ENCODE results near the gene CAPN1. TPM values are rescaled to one million over a fixed set of nuclear protein-coding genes. Genes with fewer than 3 reads are reported as not detected.
A peak's percentile ranks its signal among the peaks of the same experiment; 100 is the strongest.
"Not testable (repeated sequence)": the region's sequence is repeated elsewhere in the genome, so short reads cannot be mapped to it uniquely, and the experiment has no call there.

The CAPN1 gene
- total and polyA plus RNA-seq, 8 donors, result 103 to 144 (median 108) TPM

DNA sequence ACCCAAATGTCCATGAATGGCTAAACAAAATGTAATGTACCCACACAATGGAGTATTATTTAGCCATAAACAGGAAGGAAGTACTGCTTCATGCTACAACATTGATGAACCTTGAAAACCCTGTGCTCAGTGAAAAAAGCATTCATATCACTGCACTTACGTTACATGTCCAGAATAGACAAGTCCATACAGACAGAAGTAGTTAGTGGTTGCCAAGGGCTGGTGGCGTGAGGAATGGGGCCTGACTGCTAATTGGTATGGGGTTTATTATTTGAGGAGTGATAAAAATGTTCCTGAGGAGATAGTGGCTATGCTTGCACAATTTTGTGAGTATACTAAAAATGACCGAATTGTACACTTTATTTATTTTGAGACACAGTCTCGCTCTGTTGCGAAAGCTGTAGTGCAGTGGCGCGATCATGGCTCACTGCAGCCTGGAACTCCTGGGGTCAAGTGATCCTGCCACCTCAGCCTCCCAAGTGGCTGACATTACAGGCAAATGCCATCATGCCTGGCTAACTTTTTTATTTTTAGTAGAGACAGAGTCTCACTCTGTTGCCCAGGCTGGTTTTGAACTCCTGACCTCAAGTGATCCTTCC, 39.7 kb upstream of the CAPN1 start:
- no peaks in the 10 kb centered on the region for H3K27me3 ChIP-seq
- H3K9me3 ChIP-seq, result no peaks in the 10 kb centered on the region
- DNase-seq (no peak), FAIRE-seq (no peak), ATAC-seq (no peak)
- no peak for TF ChIP-seq CTCF (IDR thresholded peaks at IDR 0.05)
- no peaks in the 10 kb centered on the region for H3K36me3 ChIP-seq
- H3K4me3 ChIP-seq, result no peak overlapping the region
- H3K27ac ChIP-seq, result no peak overlapping the region
- intact Hi-C loops (cut with DNase I), result no loop called here
- H3K4me1 ChIP-seq, result peaks cover 0 to 10% (median 8%) of the 10 kb centered on the region in 3 donors
- WGBS, 2 donors, result 77 to 84% methylated on average over 7 of the region's 7 CpGs

DNA sequence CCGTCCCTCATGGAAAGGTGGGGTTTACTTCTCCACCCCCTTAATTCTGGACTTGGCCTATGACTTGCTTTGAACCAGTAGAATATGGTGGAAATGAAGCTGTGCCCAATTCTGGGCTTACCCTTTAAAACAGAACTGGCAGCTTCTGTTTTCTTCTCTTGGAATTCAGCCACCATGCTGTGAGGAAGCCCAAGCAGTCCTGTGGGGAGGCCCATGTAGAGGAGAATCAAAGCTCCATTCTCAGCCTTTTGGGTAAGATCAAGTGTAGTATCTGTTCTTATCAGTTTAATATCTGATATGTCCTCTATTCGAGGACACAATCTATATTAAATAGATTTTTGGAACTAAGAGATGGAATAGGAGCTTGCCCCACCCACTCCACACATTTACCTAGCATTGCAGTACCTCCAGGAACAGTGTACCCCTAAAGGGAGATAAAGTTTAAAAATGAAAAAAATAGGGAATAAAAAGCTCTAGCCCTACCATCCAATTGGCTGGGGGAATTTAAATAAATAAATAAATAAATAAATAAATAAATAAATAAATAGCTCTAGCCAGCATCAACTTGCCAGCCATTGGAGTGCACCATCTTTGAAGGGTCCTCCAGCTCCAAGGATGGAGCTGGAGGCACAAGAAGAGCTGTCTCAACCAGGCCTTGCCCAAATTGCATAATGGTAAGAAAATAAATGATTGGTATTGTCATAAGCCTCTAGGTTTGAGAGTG, 34.2 kb upstream of the CAPN1 start:
- H3K27me3 ChIP-seq, result no peaks in the 10 kb centered on the region
- no peak for TF ChIP-seq CTCF (IDR thresholded peaks at IDR 0.05)
- H3K9me3 ChIP-seq, result no peaks in the 10 kb centered on the region
- H3K27ac ChIP-seq, result no peak overlapping the region
- ATAC-seq (no peak), FAIRE-seq (no peak), DNase-seq (no peak)
- WGBS, 2 donors, result 53 to 66% methylated on average over 2 of the region's 2 CpGs
- peaks cover 10 to 28% (median 13%) of the 10 kb centered on the region in 3 donors for H3K4me1 ChIP-seq
- no peak overlapping the region for H3K4me3 ChIP-seq
- H3K36me3 ChIP-seq, result no peaks in the 10 kb centered on the region
- intact Hi-C loops (cut with DNase I), result no loop called here

- H3K27me3 ChIP-seq, result no peaks in the 10 kb centered on the region
- no peak for FAIRE-seq
- H3K36me3 ChIP-seq, result no peaks in the 10 kb centered on the region
- 86 to 88% methylated on average over 5 of the region's 5 CpGs for WGBS, 2 donors
- intact Hi-C loops (cut with DNase I), result no loop called here
- no peak for DNase-seq
- no peak for ATAC-seq
- no peaks in the 10 kb centered on the region for H3K9me3 ChIP-seq
- no peak overlapping the region for H3K4me3 ChIP-seq
- H3K4me1 ChIP-seq, result peaks cover 10 to 28% (median 13%) of the 10 kb centered on the region in 3 donors
- TF ChIP-seq CTCF (IDR thresholded peaks at IDR 0.05), result no peak
- no peak overlapping the region for H3K27ac ChIP-seq
These were observed 33.1 kb upstream of the CAPN1 start for GRCh38 chr11:65148657-65149056.

- H3K36me3 ChIP-seq; intact Hi-C loops (cut with DNase I); FAIRE-seq; DNase-seq; H3K9me3 ChIP-seq; ATAC-seq; H3K4me3 ChIP-seq; H3K27me3 ChIP-seq: not testable (repeated sequence)
- Histone ChIP-seq H3K4me1 (peaks cover 10 to 28% (median 13%) of the 10 kb centered on the region in 3 donors), H3K27ac (peak overlapping the region; percentile 44 to 84 (median 73))
- 90% methylated on average over 10 of the region's 10 CpGs for WGBS, 2 donors
These were observed 31.6 kb upstream of the CAPN1 start for GRCh38 chr11:65150131-65150508.

DNA sequence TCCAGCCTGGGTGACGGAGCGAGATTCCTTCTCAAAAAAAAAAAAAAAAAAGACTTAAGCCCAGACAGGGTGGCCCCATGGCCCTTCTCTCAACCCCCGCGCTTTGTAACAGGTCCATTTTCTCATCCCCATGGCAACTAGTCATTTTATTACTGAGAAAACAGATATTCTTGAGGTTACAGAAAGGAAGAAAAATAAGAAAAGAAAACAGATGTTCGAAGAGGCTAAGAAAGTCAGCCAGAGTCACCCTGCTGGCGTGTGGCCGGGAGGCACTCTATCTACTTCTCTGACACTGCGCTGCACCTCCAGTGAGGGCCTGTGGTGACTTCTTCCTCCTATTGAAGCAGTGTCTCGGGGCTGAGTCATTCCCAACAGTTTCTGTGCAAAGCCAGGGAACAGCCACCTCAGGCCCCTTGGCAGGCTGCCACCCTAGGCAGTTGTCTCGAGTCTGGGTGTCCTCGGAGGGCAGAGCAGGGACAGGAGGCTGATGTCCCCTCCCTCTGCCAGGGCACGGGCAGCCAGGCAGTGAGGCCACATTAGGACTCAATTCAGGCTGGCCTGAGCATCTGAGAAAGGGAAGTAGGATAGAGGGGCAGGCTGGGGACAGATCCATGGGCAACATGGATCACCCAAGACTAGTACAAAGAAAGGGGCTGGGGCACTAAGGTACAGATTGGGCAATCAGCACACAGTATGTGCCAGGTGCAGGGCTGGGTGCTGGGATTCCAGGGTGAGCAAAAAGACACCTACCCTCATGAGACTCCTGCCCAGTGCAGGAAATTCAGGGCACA, 31.0 kb upstream of the CAPN1 start:
- peaks cover 10 to 26% (median 13%) of the 10 kb centered on the region in 3 donors for H3K4me1 ChIP-seq
- intact Hi-C loops (cut with DNase I), result no loop called here
- no peaks in the 10 kb centered on the region for H3K9me3 ChIP-seq
- FAIRE-seq, result no peak
- no peaks in the 10 kb centered on the region for H3K36me3 ChIP-seq
- WGBS, 2 donors, result 30 to 32% methylated on average over 12 of the region's 12 CpGs
- H3K27ac ChIP-seq, result peak overlapping the region; percentile 44 to 84 (median 73)
- H3K4me3 ChIP-seq, result no peak overlapping the region
- DNase-seq, result peak; percentile 87 to 97 (median 93)
- ATAC-seq, result peak; percentile 87 to 94 (median 90)
- H3K27me3 ChIP-seq, result no peaks in the 10 kb centered on the region
- no peak for TF ChIP-seq CTCF (IDR thresholded peaks at IDR 0.05)
